Peyer's patch (tissue), 4 donors: ENCODE data around the gene TC2N.

ENCODE experiments used
- CTCF ChIP-seq, 6 experiments: fragments of 450-650 bp in 4 of 6; fragments of 200-600 bp in 2 of 6; sonication (generic) in 1 of 6; IDR thresholded peaks; one replicate each; pipeline ENCODE4 v1.5.1; 2017 to 2019; ENCODE audit warnings: antibody characterized with exemption in 6 of 6, mild to moderate bottlenecking in 3 of 6, moderate library complexity in 1 of 6
- POLR2A ChIP-seq, 2 donors: fragments of 450-650 bp; IDR thresholded peaks; one replicate each; pipeline ENCODE4 v1.5.1; 2017; ENCODE audit warnings: antibody characterized with exemption in 2 of 2, mild to moderate bottlenecking in 2 of 2, moderate library complexity in 2 of 2

- TF ChIP-seq CTCF (IDR thresholded peaks at IDR 0.05) (no peak), POLR2A (IDR thresholded peaks at IDR 0.05) (no peak)
Measured at GRCh38 chr14:91831337-91831736, 36.0 kb downstream of the TC2N start.
